ENCODE measurements around the gene COL4A2.

Gene COL4A2

GRCh38 chr13:110272651-110273050 lies 34.4 kb upstream of the COL4A2 start:
- no peak for DNase-seq (ENCODE audit: low read depth)

- no peak for DNase-seq (ENCODE audit: low read depth)
These were observed 33.8 kb upstream of the COL4A2 start for GRCh38 chr13:110273254-110273653.

- DNase-seq (ENCODE audit: low read depth): no peak
These were observed 32.4 kb upstream of the COL4A2 start for GRCh38 chr13:110274687-110275086.

DNA sequence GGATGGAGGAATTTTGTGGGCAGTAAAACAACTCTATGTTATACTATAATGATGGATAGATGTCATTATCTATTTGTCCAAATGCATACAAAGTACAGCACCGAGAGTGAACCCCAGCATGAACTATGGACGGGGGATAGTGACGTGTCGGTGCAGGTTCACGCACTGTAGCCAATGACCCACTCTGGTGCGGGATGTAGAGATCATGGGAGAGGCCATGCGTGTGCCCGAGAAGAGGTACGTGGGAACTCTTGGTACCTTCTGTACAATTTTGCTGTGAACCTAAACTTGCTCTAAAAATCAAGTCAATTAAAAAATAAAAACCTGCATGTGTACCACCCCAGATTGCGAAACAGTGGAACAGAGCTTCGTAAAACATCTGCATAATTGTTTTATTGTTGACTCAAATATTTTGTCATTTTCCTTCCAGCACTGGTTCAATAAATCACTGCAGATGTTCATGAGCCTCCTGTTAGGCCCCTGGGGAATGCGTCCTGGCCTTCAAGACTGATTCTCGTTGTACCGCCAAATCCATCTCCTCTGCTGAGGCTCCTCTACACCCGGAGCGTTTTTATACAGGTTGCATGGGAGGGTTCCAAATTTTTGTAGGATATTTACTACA lies 31.0 kb upstream of the COL4A2 start:
- no peak for DNase-seq (ENCODE audit: low read depth)

- DNase-seq (ENCODE audit: low read depth): no peak
These were observed 30.5 kb upstream of the COL4A2 start for GRCh38 chr13:110276553-110276950.

- DNase-seq (ENCODE audit: low read depth): no peak
These were observed 29.6 kb upstream of the COL4A2 start for GRCh38 chr13:110277357-110277975.

GRCh38 chr13:110278859-110279258 lies 28.2 kb upstream of the COL4A2 start:
- no peak for DNase-seq (ENCODE audit: low read depth)

GRCh38 chr13:110279684-110280083 lies 27.4 kb upstream of the COL4A2 start:
- no peak for DNase-seq (ENCODE audit: low read depth)

- no peak for DNase-seq (ENCODE audit: low read depth)
These were observed 26.8 kb upstream of the COL4A2 start for GRCh38 chr13:110280231-110280813.

DNA sequence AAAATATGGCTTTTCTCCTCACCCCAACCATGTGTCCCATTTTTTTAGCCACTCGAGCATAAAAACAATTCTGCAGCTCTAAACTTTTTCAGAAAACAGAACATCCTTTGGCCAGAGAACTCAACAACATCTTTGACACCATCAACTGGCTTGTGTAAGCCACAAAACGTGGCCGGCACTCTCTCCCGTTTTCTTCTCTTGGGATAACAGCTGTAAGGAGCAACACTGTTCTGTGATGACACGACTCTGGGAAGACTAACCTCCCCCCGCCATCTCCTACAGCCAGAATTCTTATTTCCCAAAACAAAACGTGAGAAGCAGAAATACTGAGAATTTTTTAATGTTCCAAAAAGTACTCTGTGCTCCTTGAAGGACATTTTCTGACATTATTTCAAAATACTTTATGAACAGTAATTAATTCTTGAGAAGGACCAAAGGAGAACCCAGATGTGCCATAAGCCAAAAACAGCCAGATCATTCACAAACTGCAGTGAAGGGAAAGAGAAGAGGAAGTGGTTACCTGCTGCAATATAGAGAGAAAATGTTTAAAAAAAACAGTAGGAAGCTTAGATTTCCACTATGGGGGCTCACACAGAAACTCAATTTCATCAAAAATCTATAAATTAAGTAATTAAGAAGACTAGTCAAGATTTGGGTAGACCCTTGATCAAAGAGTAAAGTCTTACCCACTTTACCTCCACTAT lies 25.9 kb upstream of the COL4A2 start:
- no peak for DNase-seq (ENCODE audit: low read depth)

DNA sequence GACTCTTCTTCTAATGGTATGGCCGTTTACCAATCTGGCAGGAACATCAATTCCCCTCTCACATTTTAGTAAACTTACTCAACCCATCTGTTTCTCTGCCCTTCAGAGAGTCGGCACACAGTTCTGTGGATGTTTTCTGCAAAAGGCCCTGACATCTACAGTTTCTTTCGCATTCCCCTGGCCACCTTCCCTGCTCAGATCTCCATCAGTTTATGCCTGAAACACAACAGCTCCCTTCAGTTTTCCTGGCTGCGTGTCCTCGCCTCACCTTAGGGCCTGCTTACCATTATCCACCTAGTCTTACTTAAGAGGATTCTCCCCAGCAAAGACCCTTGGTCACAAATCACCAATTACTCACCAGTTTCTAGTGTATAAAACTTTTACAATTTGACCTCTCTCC lies 25.3 kb upstream of the COL4A2 start:
- no peak for DNase-seq (ENCODE audit: low read depth)

- DNase-seq (ENCODE audit: low read depth): no peak
These were observed 24.7 kb upstream of the COL4A2 start for GRCh38 chr13:110282316-110282841.

- DNase-seq (ENCODE audit: low read depth): no peak
These were observed 23.2 kb upstream of the COL4A2 start for GRCh38 chr13:110283736-110284517.

GRCh38 chr13:110284779-110285484 lies 22.2 kb upstream of the COL4A2 start:
- no peak for DNase-seq (ENCODE audit: low read depth)

GRCh38 chr13:110285991-110286832 lies 20.9 kb upstream of the COL4A2 start:
- no peak for DNase-seq (ENCODE audit: low read depth)

DNA sequence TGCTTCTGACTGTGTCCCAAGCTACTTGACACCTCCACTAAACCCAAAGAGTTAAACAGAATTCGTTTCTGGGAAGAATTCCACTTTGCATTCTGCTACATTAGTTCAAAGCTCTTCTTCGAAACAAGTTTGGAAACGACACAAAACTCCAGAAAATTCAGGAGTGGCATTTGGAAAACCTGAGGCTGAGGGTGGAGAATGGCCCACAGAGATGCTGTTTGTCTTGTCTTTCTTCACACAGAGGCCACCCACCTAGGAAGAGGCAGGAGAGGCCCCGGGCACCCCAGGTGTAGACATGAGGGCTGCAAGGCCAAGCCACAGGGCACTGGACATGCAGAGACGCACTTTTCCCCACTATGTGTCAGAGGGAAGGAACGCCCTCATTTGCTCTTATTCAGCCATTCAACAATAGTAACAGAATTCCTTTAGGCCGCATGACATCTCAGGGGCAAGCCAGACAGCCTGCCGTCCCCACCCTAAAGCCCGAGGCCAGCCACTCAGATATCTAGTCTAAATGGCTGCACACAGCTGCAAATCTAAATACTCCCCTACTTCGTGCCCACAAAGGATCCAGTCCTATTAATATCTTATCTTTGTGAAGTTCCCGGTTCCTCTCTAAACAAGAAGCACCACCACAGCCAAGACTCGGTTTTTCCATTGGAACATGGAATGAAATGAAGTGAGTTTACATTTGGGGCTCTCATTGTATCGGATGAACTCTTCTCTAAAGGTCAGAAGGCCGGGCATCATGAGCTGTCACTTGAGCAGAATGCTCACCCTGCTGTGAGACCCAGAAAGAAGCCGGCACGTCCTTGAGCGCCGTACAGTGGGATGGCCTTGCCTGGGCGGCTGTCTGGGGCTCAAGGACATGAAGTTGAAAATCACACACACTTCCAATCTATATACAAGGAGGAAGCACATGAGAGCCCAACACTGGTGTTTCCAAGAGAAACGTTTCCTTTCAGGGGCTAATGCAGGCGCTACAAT lies 20.0 kb upstream of the COL4A2 start:
- no peak for DNase-seq (ENCODE audit: low read depth)

DNA sequence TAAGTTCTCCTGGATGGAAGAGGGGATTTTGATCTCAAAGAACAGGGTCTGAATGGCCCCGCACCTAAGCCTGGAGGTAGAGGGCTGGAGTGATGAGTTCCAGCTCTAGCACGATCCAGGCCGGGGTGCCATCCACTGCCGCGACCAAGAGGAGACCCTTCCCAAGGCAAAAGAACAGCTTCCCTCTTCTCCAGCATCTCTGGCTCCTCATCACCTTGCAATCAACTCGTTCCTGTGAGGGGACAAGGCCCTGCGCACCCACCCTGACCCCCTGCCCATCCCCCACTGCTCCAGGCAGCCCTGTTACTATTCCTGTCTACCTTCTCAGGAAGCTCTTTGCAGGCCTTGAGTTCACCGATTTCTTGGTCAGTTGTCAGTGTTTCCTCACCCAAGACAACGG lies 17.9 kb upstream of the COL4A2 start:
- no peak for DNase-seq (ENCODE audit: low read depth)

- no peak for DNase-seq (ENCODE audit: low read depth)
These were observed 17.4 kb upstream of the COL4A2 start for GRCh38 chr13:110289661-110290060.

- DNase-seq (ENCODE audit: low read depth): no peak
These were observed 16.9 kb upstream of the COL4A2 start for GRCh38 chr13:110290153-110290552.

Measured in stimulated activated CD8-positive, alpha-beta memory T cell treated with anti-CD3 and anti-CD28 coated beads, Interleukin-4, amount 100 ng/mL, for 24 hours (primary cell).